A549 (cell line): Measurements from ENCODE around the gene TSPAN14.

ENCODE experiments used
- BHLHE40 ChIP-seq: IDR thresholded peaks from 2 replicates; pipeline ENCODE4 v1.6.1; 2012; ENCODE audit warnings: low read depth, low read length, inconsistent platforms
- CEBPB ChIP-seq, 2 experiments: fragments of >200 bp in 1 of 2; sonication (Bioruptor Twin) in 1 of 2; formaldehyde crosslinking in 1 of 2; IDR thresholded peaks; 2 replicates each; pipeline ENCODE4 v1.6.1; 2012 to 2016
- CTCF ChIP-seq: fragments of >200 bp; sonication (Bioruptor Twin); formaldehyde crosslinking; IDR thresholded peaks from 3 replicates; pipeline ENCODE4 v1.5.1; 2016
- EP300 ChIP-seq, 2 experiments: fragments of >200 bp; sonication (Bioruptor Twin); formaldehyde crosslinking; IDR thresholded peaks; 2 replicates in 1 of 2; 3 replicates in 1 of 2; pipeline ENCODE4 v1.6.1; 2016 to 2017
- HES2 ChIP-seq: fragments of >200 bp; sonication (Bioruptor Twin); formaldehyde crosslinking; IDR thresholded peaks from 2 replicates; pipeline ENCODE4 v1.6.1; 2016
- HOXB13 ChIP-seq: fragments of 250-450 bp; sonication (Bioruptor Pico); IDR thresholded peaks from 2 replicates; pipeline ENCODE4 v1.5.0; 2020; ENCODE audit warnings: low read depth, mild to moderate bottlenecking, moderate library complexity
- NR3C1 ChIP-seq: fragments of >200 bp; sonication (Bioruptor Twin); formaldehyde crosslinking; IDR thresholded peaks from 3 replicates; pipeline ENCODE4 v1.6.1; 2017
- PHF8 ChIP-seq: fragments of 200-600 bp; sonication (generic); IDR thresholded peaks from 2 replicates; pipeline ENCODE4 v1.6.1; 2016; ENCODE audit warnings: low read depth, mild to moderate bottlenecking, antibody characterized with exemption, moderate library complexity, borderline replicate concordance
- POLR2A ChIP-seq: IDR thresholded peaks from 2 replicates; pipeline ENCODE4 v1.6.1; 2012; ENCODE audit warnings: mild to moderate bottlenecking, low read length
- POLR2AphosphoS2 ChIP-seq: conservative IDR thresholded peaks from 2 replicates; pipeline ENCODE4 v1.6.1; 2012; ENCODE audit warnings: low read length, improper control_type of control experiment, inconsistent platforms
- TP53 ChIP-seq: fragments of 250-450 bp; sonication (Bioruptor Pico); IDR thresholded peaks from 2 replicates; pipeline ENCODE4 v1.5.0; 2021; ENCODE audit warnings: mild to moderate bottlenecking, moderate library complexity

- no peak for TF ChIP-seq CTCF
- no peak for TF ChIP-seq POLR2A
- TF ChIP-seq HOXB13 (CRISPR knock-in tag), result no peak
- TF ChIP-seq BHLHE40, result no peak
- no peak for TF ChIP-seq CEBPB (IDR thresholded peaks at IDR 0.05)
- TF ChIP-seq TP53, result no peak
- TF ChIP-seq EP300 (IDR thresholded peaks at IDR 0.05), result no peak
- TF ChIP-seq NR3C1, result no peak
- TF ChIP-seq POLR2AphosphoS2, result no peak
- no peak for TF ChIP-seq PHF8
- TF ChIP-seq HES2, result no peak
Observed at GRCh38 chr10:80485076-80485945, 31.2 kb downstream of the TSPAN14 start.
